Head of caudate nucleus (tissue), 42 donors: ENCODE measurements around the gene SKA2.
"Not testable (repeated sequence)": the region's sequence is repeated elsewhere in the genome, so short reads cannot be mapped to it uniquely, and the experiment has no call there.

ENCODE experiments used
- DNase-seq, 42 donors: peaks; one replicate each; pipeline versions ENCODE4 v3.0.0 to v3.0.0-alpha.2; 2020 to 2021; ENCODE audit warnings: mixed read lengths in 7 of 42
- intact Hi-C: fragments of 100-400 bp; cut with DNase I; formaldehyde crosslinking; loops from one replicate; pipeline ENCODE4 v1.15.0; 2022

SKA2 gene

DNA sequence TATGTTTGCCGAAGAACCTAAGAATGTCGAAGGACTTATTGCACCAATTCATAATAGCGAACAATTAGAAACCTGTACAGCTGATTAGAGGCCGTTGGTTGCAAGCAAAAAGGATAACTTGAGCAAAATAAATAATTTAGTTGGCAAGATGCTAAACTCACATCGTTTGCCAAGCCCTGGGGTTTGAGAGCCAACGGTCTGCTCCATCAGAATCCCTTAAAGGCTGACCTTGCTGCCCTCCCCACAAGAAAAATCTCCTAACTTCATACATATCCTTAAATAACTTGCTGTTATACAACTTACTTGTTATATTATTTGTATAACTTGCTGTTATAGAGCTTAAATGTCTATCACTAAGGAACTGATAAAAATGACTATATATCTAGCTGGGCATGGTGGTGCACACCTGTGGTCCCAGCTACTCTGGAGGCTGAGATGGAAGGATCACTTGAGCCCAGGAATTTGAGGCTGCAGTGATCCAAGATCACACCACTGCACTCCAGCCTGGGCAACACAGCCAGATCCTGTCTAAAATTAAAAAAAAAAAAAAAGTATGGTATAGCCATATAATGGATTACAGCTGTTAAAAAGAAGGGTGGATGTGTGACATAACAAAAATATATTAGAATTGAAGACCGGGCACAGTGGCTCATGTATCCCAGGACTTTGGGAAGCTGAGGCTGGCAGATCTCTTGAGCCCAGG, 46.4 kb downstream of the SKA2 start:
- intact Hi-C loops = no loop called here
- no peak for DNase-seq

DNA sequence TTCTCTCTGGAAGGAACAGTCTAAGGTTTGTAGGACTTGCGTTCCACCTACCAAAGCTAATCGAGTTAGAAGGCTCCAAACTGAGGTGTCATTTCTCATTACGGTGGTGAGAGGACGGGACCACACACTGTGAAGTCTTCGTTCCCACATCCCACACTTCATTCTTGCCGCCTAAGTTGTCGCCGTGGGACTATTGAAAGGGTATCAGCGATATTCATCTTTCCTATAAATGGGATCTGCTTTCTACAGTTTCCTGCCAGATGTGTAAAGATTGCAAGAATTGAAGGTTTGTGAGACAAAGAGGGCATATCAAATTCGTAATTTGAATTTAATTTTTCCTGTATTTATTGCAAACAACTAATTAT, 47.7 kb downstream of the SKA2 start:
- DNase-seq = peak in 2 of 42 donors; percentile 6 to 13
- intact Hi-C loops = loop anchor here (2.0 kb wide), 1 partner anchor 48 kb away; the partner anchor contains the start of genes PRR11 and SKA2

GRCh38 chr17:59106463-59107305, 48.3 kb downstream of the SKA2 start, which contains the start of gene TRIM37:
TRIM37 (minus strand) TSS chr17:59106880; CDS start chr17:59106461, 419 bp downstream.
- peak; percentile 85 to 98 (median 96) for DNase-seq
- intact Hi-C loops = loop anchor here (2.0 kb wide), 1 partner anchor 48 kb away; the partner anchor contains the start of genes PRR11 and SKA2

DNA sequence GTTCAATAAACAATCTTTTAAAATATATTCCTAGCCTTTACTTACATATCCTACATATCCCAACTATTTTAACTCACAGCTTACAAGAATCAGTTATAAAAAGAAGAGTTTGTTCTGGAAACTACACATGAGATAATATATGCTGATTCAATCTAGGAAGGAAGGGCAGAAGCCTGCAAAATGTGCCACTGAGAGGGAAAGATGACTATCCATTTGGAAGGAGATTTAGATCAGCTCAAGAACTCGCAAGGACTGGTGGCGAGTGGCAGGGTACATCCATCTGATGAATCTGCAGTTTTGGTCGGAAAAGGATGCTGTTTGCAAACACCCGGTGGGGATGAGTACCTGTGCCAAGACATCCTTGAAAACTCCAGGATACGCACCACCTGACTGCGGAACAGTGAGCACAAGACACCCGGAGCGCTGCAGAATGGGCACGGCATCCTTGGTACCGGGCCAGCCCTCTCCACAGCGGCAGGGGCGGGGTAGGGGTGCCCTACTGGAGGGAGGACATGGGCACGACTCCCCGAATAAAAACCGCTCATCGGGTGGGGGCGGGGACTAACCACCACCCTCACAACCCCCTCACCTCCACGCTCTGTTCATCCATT, 49.0 kb downstream of the SKA2 start:
- peak; percentile 53 to 86 (median 74) for DNase-seq
- intact Hi-C loops = loop anchor here (2.0 kb wide), 1 partner anchor 49 kb away; the partner anchor contains the start of genes PRR11 and SKA2

DNA sequence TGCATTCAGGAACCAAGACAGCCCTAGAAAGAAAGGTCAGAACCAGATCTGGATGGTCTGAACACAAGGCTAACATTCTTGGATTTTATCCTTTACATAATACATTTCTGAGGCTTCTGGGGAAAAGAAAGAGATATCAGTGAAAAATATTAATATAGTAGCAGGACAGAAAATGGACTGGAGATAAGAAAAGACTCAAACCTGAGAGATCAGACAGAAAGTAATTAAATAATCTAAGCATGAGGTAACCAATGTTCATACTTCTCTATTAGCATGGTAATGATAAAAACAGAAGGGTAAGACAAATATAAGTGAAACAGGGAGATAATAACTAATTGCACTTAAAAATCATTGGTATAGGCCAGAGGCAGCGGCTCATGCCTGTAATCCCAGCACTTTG, 53.8 kb downstream of the SKA2 start:
- DNase-seq = no peak
- intact Hi-C loops = no loop called here

- no peak for DNase-seq
- intact Hi-C loops = no loop called here
Observed at GRCh38 chr17:59097876-59098275, 57.1 kb downstream of the SKA2 start.

DNA sequence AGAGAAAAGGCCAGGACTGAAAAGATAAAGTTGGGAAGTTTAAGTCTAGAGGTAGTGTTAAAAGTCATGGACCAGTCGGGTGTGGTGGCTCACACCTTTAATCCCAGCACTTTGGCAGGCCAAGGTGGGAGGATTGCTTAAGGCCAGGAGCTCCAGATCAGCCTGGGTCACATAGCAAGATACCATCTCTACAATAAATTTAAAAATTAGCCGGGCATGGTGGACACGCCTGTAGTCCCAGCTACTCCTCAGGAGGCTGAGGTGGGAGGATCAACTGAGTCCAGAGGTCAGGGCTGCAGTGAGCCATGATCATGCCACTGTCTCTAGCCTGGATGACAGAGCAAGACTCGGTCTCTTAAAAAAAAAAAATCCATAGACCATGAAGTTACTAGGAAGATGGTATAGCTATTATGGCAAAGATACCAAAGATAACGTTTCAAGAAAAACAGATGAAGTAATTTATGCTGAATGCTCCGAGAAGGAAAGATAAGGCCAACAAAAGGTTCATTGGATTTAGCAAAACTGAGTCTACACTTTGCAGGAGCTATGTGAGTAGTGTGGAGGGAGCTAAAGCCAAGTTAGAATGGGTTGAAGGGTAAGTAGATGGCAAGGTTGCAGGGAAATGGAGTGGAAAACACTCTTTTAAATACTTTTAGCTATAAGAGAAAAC, 60.0 kb downstream of the SKA2 start:
- no peak for DNase-seq
- intact Hi-C loops = no loop called here

- DNase-seq = no peak
- intact Hi-C loops = no loop called here
Observed at GRCh38 chr17:59093702-59094231, 61.2 kb downstream of the SKA2 start.

- no peak for DNase-seq
- intact Hi-C loops = no loop called here
Observed at GRCh38 chr17:59093145-59093701, 61.8 kb downstream of the SKA2 start.

DNA sequence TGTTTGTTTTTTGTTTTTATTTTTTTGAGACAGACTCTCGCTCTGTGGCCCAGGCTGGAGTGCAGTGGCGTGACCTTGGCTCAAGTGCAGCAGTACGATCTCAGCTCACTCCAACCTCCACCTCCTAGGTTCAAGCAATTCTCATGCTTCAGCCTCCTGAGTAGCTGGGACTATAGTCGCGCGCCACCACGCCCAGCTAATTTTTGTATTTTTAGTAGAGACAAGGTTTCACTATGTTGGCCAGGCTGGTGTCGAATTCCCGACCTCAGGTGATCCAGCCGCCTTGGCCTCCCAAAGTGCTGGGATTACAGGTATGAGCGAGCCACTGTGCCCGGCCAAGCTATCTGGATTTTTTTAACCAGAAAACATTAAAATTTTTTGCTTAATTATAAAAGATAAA, 64.4 kb downstream of the SKA2 start:
- intact Hi-C loops = not testable (repeated sequence)

DNA sequence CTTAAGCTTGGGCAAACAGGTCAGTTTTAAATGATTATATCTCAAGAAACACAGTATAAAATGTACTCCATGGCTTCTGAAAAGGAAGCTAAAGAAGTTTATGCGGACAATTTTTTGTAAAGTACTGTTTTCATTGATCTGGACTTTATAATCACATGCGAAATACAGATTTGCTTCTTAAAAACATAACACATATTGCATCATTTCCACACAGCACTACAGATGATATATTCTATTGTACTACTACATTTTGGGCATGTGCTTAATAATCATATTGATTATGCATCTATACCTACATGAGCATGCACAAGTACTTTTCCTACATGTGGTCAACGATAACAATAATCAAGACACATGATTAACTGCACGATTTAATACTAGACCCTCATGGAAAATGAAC, 70.8 kb downstream of the SKA2 start:
- DNase-seq = no peak
- intact Hi-C loops = no loop called here

More for the DNA sequence above, 64.4 kb downstream of the SKA2 start:
- not testable (repeated sequence) for DNase-seq

GRCh38 chr17:59074494-59074893, 80.5 kb downstream of the SKA2 start:
- intact Hi-C loops = no loop called here
- DNase-seq = no peak

- intact Hi-C loops = no loop called here
- no peak for DNase-seq
Observed at GRCh38 chr17:59073972-59074371, 81.0 kb downstream of the SKA2 start.

DNA sequence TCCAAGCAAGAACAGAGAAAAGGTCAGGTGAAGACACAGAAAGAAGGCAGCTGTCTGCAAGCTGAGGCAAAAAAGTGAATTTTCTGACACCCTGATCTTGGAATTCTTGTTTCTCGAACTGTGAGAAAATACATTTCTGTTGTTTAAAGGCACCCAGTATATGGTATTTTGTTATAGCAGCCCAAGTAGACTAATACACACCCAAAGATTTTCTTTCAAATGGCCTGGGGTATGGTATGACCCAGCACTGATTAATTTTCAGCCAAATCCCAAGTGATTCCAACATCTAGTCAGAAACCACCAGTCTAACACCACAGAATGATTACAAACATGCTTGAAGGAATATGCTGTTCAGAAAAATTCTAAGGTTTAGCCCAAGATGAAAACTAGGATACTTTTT, 85.1 kb downstream of the SKA2 start:
- no peak for DNase-seq

GRCh38 chr17:59067756-59068155, 87.2 kb downstream of the SKA2 start:
- DNase-seq = no peak
- intact Hi-C loops = no loop called here

More for the DNA sequence above, 85.1 kb downstream of the SKA2 start:
- intact Hi-C loops = no loop called here

GRCh38 chr17:59067340-59067739, 87.6 kb downstream of the SKA2 start:
- intact Hi-C loops = no loop called here
- no peak for DNase-seq

DNA sequence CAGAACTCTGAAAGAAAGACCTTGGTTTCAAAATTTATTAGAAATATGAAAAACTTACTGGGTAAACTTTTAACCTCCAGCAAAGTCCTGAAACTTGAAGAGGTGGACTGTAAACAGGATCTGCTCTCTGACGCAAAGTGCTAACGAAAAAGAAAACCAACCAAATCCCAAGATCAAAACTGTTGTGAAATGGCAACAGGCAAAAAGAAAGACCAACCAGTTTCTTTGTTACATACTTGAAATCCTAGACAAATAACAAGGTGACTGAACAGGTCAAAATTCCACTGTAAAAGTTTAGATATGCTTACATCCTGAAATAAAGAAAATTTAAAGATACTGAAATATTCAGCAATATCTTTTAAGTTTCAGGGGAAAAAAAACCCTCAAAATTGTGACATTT, 92.5 kb downstream of the SKA2 start:
- intact Hi-C loops = no loop called here
- DNase-seq = no peak
